CD8-positive, alpha-beta memory T cell (primary cell): Measurements from ENCODE around the gene DDX49. TPM values are rescaled to one million over a fixed set of nuclear protein-coding genes. Genes with fewer than 3 reads are reported as not detected.
"Not testable (repeated sequence)": the region's sequence is repeated elsewhere in the genome, so short reads cannot be mapped to it uniquely, and the experiment has no call there.

Source experiments
- CTCF ChIA-PET: fragments of 350-600 bp; sonication (Branson Sonifier 250); formaldehyde crosslinking; loops from one replicate; lab custom pipeline; 2021; ENCODE audit warnings: antibody characterized with exemption; lab: Charles Lee
- POLR2A ChIA-PET: fragments of 350-600 bp; sonication (Branson Sonifier 250); formaldehyde crosslinking; loops from one replicate; lab custom pipeline; 2021; ENCODE audit warnings: antibody characterized with exemption; lab: Charles Lee
- DNase-seq, 5 donors: peaks; one replicate each; pipeline versions ENCODE4 v3.0.0 to v3.0.0-alpha.2; 2020 to 2022; ENCODE audit warnings: mixed read lengths in 1 of 5
- H3K27ac ChIP-seq: one replicate; pipeline ENCODE4 v1.7.0; 2013; ENCODE audit warnings: low read depth, mild to moderate bottlenecking, low read length, moderate library complexity
- H3K27me3 ChIP-seq: 2 replicates; pipeline ENCODE4 v1.7.0; 2013; ENCODE audit warnings: low read length, mild to moderate bottlenecking; ENCODE audit not compliant: insufficient read depth, poor library complexity, severe bottlenecking
- H3K36me3 ChIP-seq: 2 replicates; pipeline ENCODE4 v1.7.0; 2013; ENCODE audit warnings: mild to moderate bottlenecking, low read length, moderate library complexity; ENCODE audit not compliant: insufficient read depth
- H3K4me1 ChIP-seq: 2 replicates; pipeline ENCODE4 v1.7.0; 2013; ENCODE audit warnings: mild to moderate bottlenecking, low read length, moderate library complexity; ENCODE audit not compliant: insufficient read depth
- H3K4me3 ChIP-seq: 2 replicates; pipeline ENCODE4 v1.7.0; 2013; ENCODE audit warnings: mild to moderate bottlenecking, low read length
- H3K9me3 ChIP-seq: 2 replicates; pipeline ENCODE4 v1.7.0; 2013; ENCODE audit warnings: mild to moderate bottlenecking, low read length
- H3K27ac Mint-ChIP-seq, 8 donors: one replicate each; pipeline ENCODE4 v1.8.0; 2020 to 2021; ENCODE audit warnings: mixed read lengths in 8 of 8, mild to moderate bottlenecking in 6 of 8, inconsistent platforms in 3 of 8, moderate library complexity in 3 of 8
- H3K27me3 Mint-ChIP-seq, 2 donors: one replicate each; pipeline ENCODE4 v1.8.0; 2020 to 2021; ENCODE audit warnings: mixed read lengths in 2 of 2, mild to moderate bottlenecking in 1 of 2, moderate library complexity in 1 of 2
- H3K36me3 Mint-ChIP-seq, 3 donors: one replicate each; pipeline ENCODE4 v1.8.0; 2020 to 2021; ENCODE audit warnings: mixed read lengths in 3 of 3, inconsistent platforms in 1 of 3, mild to moderate bottlenecking in 1 of 3
- H3K4me1 Mint-ChIP-seq, 3 donors: one replicate each; pipeline ENCODE4 v1.8.0; 2020 to 2021; ENCODE audit warnings: mixed read lengths in 3 of 3, inconsistent platforms in 1 of 3, mild to moderate bottlenecking in 1 of 3
- H3K4me3 Mint-ChIP-seq, 7 donors: one replicate each; pipeline ENCODE4 v1.8.0; 2020 to 2021; ENCODE audit warnings: mixed read lengths in 7 of 7, mild to moderate bottlenecking in 6 of 7, moderate library complexity in 4 of 7, inconsistent platforms in 2 of 7
- H3K9me3 Mint-ChIP-seq, 5 donors: one replicate each; pipeline ENCODE4 v1.8.0; 2020 to 2022; ENCODE audit warnings: mixed read lengths in 5 of 5, mild to moderate bottlenecking in 3 of 5, moderate library complexity in 2 of 5, inconsistent platforms in 1 of 5
- polyA plus RNA-seq: library from polyadenylated mRNA; unstranded; fragments of 300-500 nt; fragmentation: Illumina TruSeq; gene quantifications from one replicate; pipeline ENCODE4 v1.2.3, GENCODE V29; 2021
- total RNA-seq, 2 experiments: library from RNA; stranded (reverse); gene quantifications; one replicate each; pipeline ENCODE4 v1.2.3, GENCODE V29; 2021

DDX49 gene
- total and polyA plus RNA-seq, 3 experiments from 2014 or later = 28.5 to 95.1 (median 92.5) TPM

GRCh38 chr19:18898081-18898606 lies 21.4 kb upstream of the DDX49 start:
- DNase-seq = no peak
- CTCF ChIA-PET = no interaction called here

DNA sequence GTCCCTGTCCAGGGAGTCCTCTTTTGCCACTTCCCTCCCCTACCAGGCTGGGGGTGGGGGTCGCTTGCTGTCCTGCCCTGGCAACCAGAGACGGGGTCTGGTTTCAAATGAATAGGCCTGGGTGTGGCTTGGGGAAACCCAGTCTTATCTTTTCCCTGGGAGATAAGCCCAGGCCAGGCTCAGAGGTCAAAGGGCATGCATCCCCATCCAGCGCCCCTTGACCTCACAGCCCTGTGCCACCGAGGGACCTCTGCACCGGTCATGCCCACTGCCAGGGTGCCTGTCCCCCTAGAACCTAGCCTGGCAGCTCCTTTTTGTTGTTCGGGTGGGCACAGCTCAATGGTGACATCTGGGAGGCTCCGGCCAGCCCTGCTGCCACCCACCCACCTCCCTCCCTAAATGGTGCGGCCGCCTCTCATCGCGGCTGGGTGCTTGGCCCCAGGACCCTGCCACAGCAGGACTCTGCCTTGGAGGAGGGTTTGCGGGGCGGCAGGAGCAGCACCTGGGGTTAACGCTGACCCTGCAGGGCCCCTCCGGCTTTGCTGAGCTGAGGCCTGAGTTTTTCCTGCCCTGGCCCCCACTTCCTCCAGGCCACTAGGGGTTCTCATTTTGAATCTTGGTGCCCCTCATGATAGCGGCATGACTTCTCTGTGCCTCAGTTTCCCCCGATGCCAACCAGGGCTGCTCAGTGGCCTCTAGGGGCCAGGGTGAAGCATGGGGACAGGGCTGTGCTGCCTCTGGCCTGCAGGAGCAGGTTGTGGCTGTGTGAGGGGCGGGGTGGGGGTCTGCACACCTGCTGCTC lies 20.7 kb upstream of the DDX49 start:
- no peaks in the 10 kb centered on the region for H3K9me3 Mint-ChIP-seq
- POLR2A ChIA-PET = no interaction called here

More at GRCh38 chr19:18898081-18898606, 21.4 kb upstream of the DDX49 start:
- H3K27ac Mint-ChIP-seq = no peak overlapping the region
- no peak overlapping the region for H3K4me3 Mint-ChIP-seq
- Histone ChIP-seq H3K9me3 (no peaks in the 10 kb centered on the region), H3K27me3 (peaks cover 8% of the 10 kb centered on the region), H3K27ac (no peak overlapping the region), H3K4me1 (no peaks in the 10 kb centered on the region), H3K36me3 (no peaks in the 10 kb centered on the region), H3K4me3 (no peak overlapping the region)
- H3K9me3 Mint-ChIP-seq = no peaks in the 10 kb centered on the region
- peaks cover 0 to 32% (median 1%) of the 10 kb centered on the region in 3 donors for H3K36me3 Mint-ChIP-seq
- POLR2A ChIA-PET = no interaction called here
- H3K4me1 Mint-ChIP-seq = peaks cover 7 to 15% (median 15%) of the 10 kb centered on the region in 3 donors
- peaks cover 14 to 18% of the 10 kb centered on the region in 2 donors for H3K27me3 Mint-ChIP-seq

DNA sequence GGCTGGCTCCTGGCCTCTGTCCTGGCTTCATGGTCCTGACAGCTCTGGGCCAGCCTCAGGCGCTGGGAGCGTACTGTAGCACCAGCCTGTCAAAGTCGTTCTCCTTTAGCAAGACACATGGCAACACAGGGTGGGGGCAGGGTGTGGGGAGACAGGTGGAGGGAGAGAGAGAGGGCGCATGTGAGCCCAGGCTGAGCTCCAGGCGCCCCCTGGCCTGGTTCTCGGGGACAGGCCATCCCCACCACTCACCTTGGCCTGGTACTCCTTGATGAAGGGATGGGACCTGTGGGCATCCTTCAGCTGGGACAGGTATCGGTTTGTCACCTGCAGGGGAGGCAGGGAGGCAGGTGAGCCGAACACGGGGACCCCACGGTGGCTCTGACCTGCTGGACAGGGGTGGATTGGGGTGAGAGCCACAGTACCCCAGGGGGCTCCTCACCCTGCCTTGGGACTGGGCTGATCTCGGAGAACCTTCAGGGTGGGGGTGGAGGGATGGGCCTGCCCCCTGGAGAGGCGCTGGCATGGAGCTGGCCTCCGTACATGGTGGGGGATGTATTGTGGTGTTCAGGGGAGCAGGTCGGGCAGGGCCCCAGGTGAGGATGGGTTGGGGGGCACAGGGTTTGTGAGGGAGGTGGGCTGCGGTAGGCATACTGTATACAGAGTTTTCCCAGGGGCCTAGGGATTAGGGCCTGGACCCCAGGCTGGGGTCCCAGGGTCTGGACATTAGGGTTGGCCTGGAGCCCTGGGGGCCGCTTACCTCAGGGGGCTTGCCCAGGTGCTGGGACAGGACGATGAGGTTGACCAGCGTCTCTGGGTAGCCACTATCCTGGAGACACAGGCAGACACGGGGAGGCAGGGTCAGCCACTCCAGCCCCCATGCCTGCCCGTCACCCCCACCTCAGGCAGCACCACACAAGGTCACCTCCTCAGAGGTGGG lies 19.6 kb upstream of the DDX49 start:
- no peak for DNase-seq
- no peaks in the 10 kb centered on the region for H3K9me3 Mint-ChIP-seq
- no peaks in the 10 kb centered on the region for H3K4me1 ChIP-seq
- peaks cover 0 to 46% (median 1%) of the 10 kb centered on the region in 3 donors for H3K36me3 Mint-ChIP-seq
- POLR2A ChIA-PET = no interaction called here
- peaks cover 2% of the 10 kb centered on the region for H3K27me3 ChIP-seq
- H3K27ac Mint-ChIP-seq = no peak overlapping the region
- no peaks in the 10 kb centered on the region for H3K9me3 ChIP-seq
- H3K4me3 Mint-ChIP-seq = no peak overlapping the region
- H3K36me3 ChIP-seq = peaks cover 8% of the 10 kb centered on the region
- H3K27me3 Mint-ChIP-seq = peaks cover 8 to 15% of the 10 kb centered on the region in 2 donors
- peaks cover 7 to 15% (median 15%) of the 10 kb centered on the region in 3 donors for H3K4me1 Mint-ChIP-seq
- CTCF ChIA-PET = no interaction called here
- no peak overlapping the region for H3K4me3 ChIP-seq
- no peak overlapping the region for H3K27ac ChIP-seq

More for the DNA sequence above, 20.7 kb upstream of the DDX49 start:
- H3K9me3 ChIP-seq = no peaks in the 10 kb centered on the region
- no peak overlapping the region for H3K27ac ChIP-seq
- peaks cover 8% of the 10 kb centered on the region for H3K27me3 ChIP-seq
- DNase-seq = no peak
- no peak overlapping the region for H3K4me3 Mint-ChIP-seq
- H3K4me1 ChIP-seq = no peaks in the 10 kb centered on the region
- peaks cover 7 to 15% (median 15%) of the 10 kb centered on the region in 3 donors for H3K4me1 Mint-ChIP-seq
- CTCF ChIA-PET = no interaction called here
- no peak overlapping the region for H3K27ac Mint-ChIP-seq
- H3K36me3 ChIP-seq = no peaks in the 10 kb centered on the region
- no peak overlapping the region for H3K4me3 ChIP-seq
- peaks cover 10 to 16% of the 10 kb centered on the region in 2 donors for H3K27me3 Mint-ChIP-seq
- H3K36me3 Mint-ChIP-seq = peaks cover 0 to 39% (median 1%) of the 10 kb centered on the region in 3 donors

GRCh38 chr19:18900700-18901481 lies 18.6 kb upstream of the DDX49 start:
- no peak for DNase-seq
- H3K27me3 ChIP-seq = no peaks in the 10 kb centered on the region
- H3K9me3 Mint-ChIP-seq = no peaks in the 10 kb centered on the region
- no peak overlapping the region for H3K27ac Mint-ChIP-seq
- no peaks in the 10 kb centered on the region for H3K9me3 ChIP-seq
- no peak overlapping the region for H3K27ac ChIP-seq
- CTCF ChIA-PET = no interaction called here
- peaks cover 0 to 56% (median 1%) of the 10 kb centered on the region in 3 donors for H3K36me3 Mint-ChIP-seq
- no peaks in the 10 kb centered on the region for H3K4me1 ChIP-seq
- peaks cover 7 to 15% of the 10 kb centered on the region in 2 donors for H3K27me3 Mint-ChIP-seq
- no peak overlapping the region for H3K4me3 Mint-ChIP-seq
- POLR2A ChIA-PET = interaction anchor here (0.9 kb wide), 1 partner anchor 18 kb away, joined by 3 read pairs; the partner anchor contains the start of genes COPE and DDX49
- H3K36me3 ChIP-seq = peaks cover 14% of the 10 kb centered on the region
- no peak overlapping the region for H3K4me3 ChIP-seq
- peaks cover 7 to 15% (median 15%) of the 10 kb centered on the region in 3 donors for H3K4me1 Mint-ChIP-seq

GRCh38 chr19:18901491-18901890 lies 18.0 kb upstream of the DDX49 start:
- Histone ChIP-seq H3K27me3 (no peaks in the 10 kb centered on the region), H3K4me3 (no peak overlapping the region), H3K4me1 (no peaks in the 10 kb centered on the region), H3K9me3 (no peaks in the 10 kb centered on the region), H3K36me3 (peaks cover 19% of the 10 kb centered on the region), H3K27ac (no peak overlapping the region)
- no peak for DNase-seq
- Mint-ChIP-seq H3K27me3 (peaks cover 5 to 13% of the 10 kb centered on the region in 2 donors), H3K4me1 (peaks cover 6 to 13% (median 12%) of the 10 kb centered on the region in 3 donors), H3K9me3 (no peaks in the 10 kb centered on the region), H3K4me3 (no peak overlapping the region), H3K36me3 (peaks cover 0 to 61% (median 1%) of the 10 kb centered on the region in 3 donors), H3K27ac (no peak overlapping the region)
- ChIA-PET POLR2A (interaction anchor here (0.9 kb wide), 1 partner anchor 18 kb away, joined by 3 read pairs; the partner anchor contains the start of genes COPE and DDX49), CTCF (no interaction called here)

- H3K4me1 Mint-ChIP-seq, H3K9me3 ChIP-seq, H3K27me3 Mint-ChIP-seq, CTCF ChIA-PET, H3K4me1 ChIP-seq, H3K4me3 Mint-ChIP-seq, H3K27ac ChIP-seq, DNase-seq, H3K9me3 Mint-ChIP-seq, H3K27me3 ChIP-seq, H3K4me3 ChIP-seq, POLR2A ChIA-PET: not testable (repeated sequence)
- peaks cover 0 to 70% (median 1%) of the 10 kb centered on the region in 3 donors for H3K36me3 Mint-ChIP-seq
- peaks cover 21% of the 10 kb centered on the region for H3K36me3 ChIP-seq
- peak overlapping the region in 1 of 8 donors; percentile 43 for H3K27ac Mint-ChIP-seq
Observed at GRCh38 chr19:18902519-18902918, 17.0 kb upstream of the DDX49 start.
